MM.1S (cell line): Measurements from ENCODE around the gene HELZ2.

Experiments used
- DNase-seq: peaks from one replicate; pipeline ENCODE4 v3.0.0-alpha.2; 2015
- H2AFZ ChIP-seq: fragments of 300-600 bp; sonication (generic); 2 replicates; pipeline ENCODE4 v1.6.0; 2016; ENCODE audit warnings: antibody characterized with exemption, low read length
- H3F3A ChIP-seq: fragments of 300-600 bp; sonication (generic); 2 replicates; pipeline ENCODE4 v1.6.1; 2016; ENCODE audit warnings: mild to moderate bottlenecking, antibody characterized with exemption, low read length, moderate library complexity, mixed read lengths; ENCODE audit not compliant: insufficient read depth
- H3K27ac ChIP-seq: fragments of 300-600 bp; sonication (generic); 2 replicates; pipeline ENCODE4 v1.5.1; 2016; ENCODE audit warnings: mild to moderate bottlenecking, low read length
- H3K27me3 ChIP-seq: fragments of 300-600 bp; sonication (generic); replicated peaks from 2 replicates; pipeline ENCODE4 v1.6.0; 2016; ENCODE audit warnings: low read length; ENCODE audit not compliant: insufficient read depth
- H3K36me3 ChIP-seq: fragments of 300-600 bp; sonication (generic); replicated peaks from 2 replicates; pipeline ENCODE4 v1.6.1; 2016; ENCODE audit warnings: mild to moderate bottlenecking, low read length, mixed read lengths; ENCODE audit not compliant: insufficient read depth
- H3K4me1 ChIP-seq: fragments of 300-600 bp; sonication (generic); 2 replicates; pipeline ENCODE4 v1.6.1; 2016; ENCODE audit warnings: low read length, mixed read lengths
- H3K4me2 ChIP-seq: fragments of 300-600 bp; sonication (generic); 2 replicates; pipeline ENCODE4 v1.6.0; 2016; ENCODE audit warnings: low read depth, low read length
- H3K4me3 ChIP-seq: fragments of 300-600 bp; sonication (generic); 2 replicates; pipeline ENCODE4 v1.5.1; 2016; ENCODE audit warnings: low read length, mixed read lengths
- H3K79me2 ChIP-seq: fragments of 300-600 bp; sonication (generic); 2 replicates; pipeline ENCODE4 v1.6.1; 2016; ENCODE audit warnings: mixed run types, low read length, mixed read lengths
- H3K9ac ChIP-seq: fragments of 300-600 bp; sonication (generic); 2 replicates; pipeline ENCODE4 v1.6.1; 2016; ENCODE audit warnings: low read length, mixed read lengths
- H3K9me2 ChIP-seq: fragments of 300-600 bp; sonication (generic); replicated peaks from 2 replicates; pipeline ENCODE4 v1.6.1; 2016; ENCODE audit warnings: mild to moderate bottlenecking, low read length, mixed read lengths; ENCODE audit not compliant: insufficient read depth
- H3K9me3 ChIP-seq: fragments of 300-600 bp; sonication (generic); replicated peaks from 2 replicates; pipeline ENCODE4 v1.6.1; 2016; ENCODE audit warnings: mild to moderate bottlenecking, low read length, mixed read lengths; ENCODE audit not compliant: insufficient read depth
- H4K20me1 ChIP-seq: fragments of 300-600 bp; sonication (generic); 2 replicates; pipeline ENCODE4 v1.6.1; 2016; ENCODE audit warnings: mild to moderate bottlenecking, low read length, moderate library complexity, mixed read lengths; ENCODE audit not compliant: insufficient read depth
- CTCF ChIP-seq: fragments of 300-600 bp; sonication (generic); IDR thresholded peaks from 2 replicates; pipeline ENCODE4 v1.5.1; 2016; ENCODE audit warnings: antibody characterized with exemption, low read length, mixed read lengths
- EZH2 ChIP-seq: fragments of 300-600 bp; sonication (generic); optimal IDR thresholded peaks from 2 replicates; pipeline ENCODE3; 2017; ENCODE audit warnings: low read depth, mild to moderate bottlenecking, antibody characterized with exemption, low read length, mixed read lengths
- EZH2phosphoT487 ChIP-seq: fragments of 300-600 bp; sonication (generic); IDR thresholded peaks from 2 replicates; pipeline ENCODE4 v1.6.1; 2018; ENCODE audit warnings: antibody characterized with exemption, low read length

The HELZ2 gene

GRCh38 chr20:63595416-63596127, 21.5 kb upstream of the HELZ2 start:
- Histone ChIP-seq H3K4me3 (no peak overlapping the region), H3K79me2 (no peaks in the 10 kb centered on the region), H3F3A (no peaks in the 10 kb centered on the region), H3K4me1 (no peaks in the 10 kb centered on the region), H3K9me3 (no peaks in the 10 kb centered on the region), H2AFZ (no peak overlapping the region), H3K27ac (no peak overlapping the region), H3K36me3 (no peaks in the 10 kb centered on the region; the same call in 1 of the 2 replicates), H3K4me2 (no peak overlapping the region), H3K27me3 (no peaks in the 10 kb centered on the region), H4K20me1 (no peaks in the 10 kb centered on the region), H3K9me2 (no peaks in the 10 kb centered on the region), H3K9ac (no peak overlapping the region)
- no peak for DNase-seq
- TF ChIP-seq EZH2phosphoT487, result no peak
- TF ChIP-seq EZH2, result no peak
- no peak for TF ChIP-seq CTCF

- no peak overlapping the region for H3K27ac ChIP-seq
- no peak overlapping the region for H2AFZ ChIP-seq
- TF ChIP-seq EZH2phosphoT487, result no peak
- TF ChIP-seq CTCF, result no peak
- no peak for TF ChIP-seq EZH2
- no peaks in the 10 kb centered on the region for H3K27me3 ChIP-seq
- no peak for DNase-seq
- no peaks in the 10 kb centered on the region for H3F3A ChIP-seq
- H3K4me2 ChIP-seq, result no peak overlapping the region
- no peaks in the 10 kb centered on the region for H3K4me1 ChIP-seq
- H3K36me3 ChIP-seq, result no peaks in the 10 kb centered on the region; the same call in 1 of the 2 replicates
- H3K9me3 ChIP-seq, result no peaks in the 10 kb centered on the region
- no peak overlapping the region for H3K4me3 ChIP-seq
- H3K9ac ChIP-seq, result no peak overlapping the region
- no peaks in the 10 kb centered on the region for H4K20me1 ChIP-seq
- no peaks in the 10 kb centered on the region for H3K79me2 ChIP-seq
- no peaks in the 10 kb centered on the region for H3K9me2 ChIP-seq
These were observed 20.1 kb upstream of the HELZ2 start for GRCh38 chr20:63594043-63594561.

GRCh38 chr20:63592661-63593060, 18.6 kb upstream of the HELZ2 start:
- no peaks in the 10 kb centered on the region for H3K79me2 ChIP-seq
- no peak for DNase-seq
- no peak overlapping the region for H3K4me3 ChIP-seq
- no peaks in the 10 kb centered on the region for H3F3A ChIP-seq
- H4K20me1 ChIP-seq, result no peaks in the 10 kb centered on the region
- no peaks in the 10 kb centered on the region for H3K27me3 ChIP-seq
- no peak overlapping the region for H2AFZ ChIP-seq
- H3K9me3 ChIP-seq, result no peaks in the 10 kb centered on the region
- no peaks in the 10 kb centered on the region for H3K4me1 ChIP-seq
- no peaks in the 10 kb centered on the region for H3K9me2 ChIP-seq
- no peak overlapping the region for H3K27ac ChIP-seq
- TF ChIP-seq EZH2, result no peak
- TF ChIP-seq CTCF, result no peak
- no peak for TF ChIP-seq EZH2phosphoT487
- no peaks in the 10 kb centered on the region for H3K36me3 ChIP-seq
- no peak overlapping the region for H3K9ac ChIP-seq
- no peak overlapping the region for H3K4me2 ChIP-seq
